GM23338 (cell line): ENCODE results near the gene SYVN1. TPM values are rescaled to one million over a fixed set of nuclear protein-coding genes. Genes with fewer than 3 reads are reported as not detected.

Experiments
- ATAC-seq: fragments of 200-7000 bp; cut with Tn5 transposase; 3 replicates; pipeline ENCODE4 v1.9.1; 2020
- DNase-seq: peaks from one replicate; pipeline ENCODE4 v3.0.0-alpha.2; 2015; ENCODE audit warnings: low spot score
- H2AFZ ChIP-seq: fragments of 200-600 bp; sonication (generic); 2 replicates; pipeline ENCODE4 v1.8.0; 2016; ENCODE audit warnings: antibody characterized with exemption, mild to moderate bottlenecking, moderate library complexity
- H3F3A ChIP-seq: fragments of 200-600 bp; sonication (generic); replicated peaks from 2 replicates; pipeline ENCODE4 v1.8.0; 2017; ENCODE audit warnings: antibody characterized with exemption, mixed run types, low read depth
- H3K27ac ChIP-seq: fragments of 200-600 bp; sonication (generic); 2 replicates; pipeline ENCODE4 v1.6.1; 2016; ENCODE audit warnings: low read depth
- H3K27me3 ChIP-seq: fragments of 200-600 bp; sonication (generic); 2 replicates; pipeline ENCODE4 v1.8.0; 2016; ENCODE audit warnings: mild to moderate bottlenecking, mixed run types, moderate library complexity; ENCODE audit not compliant: insufficient read depth
- H3K36me3 ChIP-seq: fragments of 200-600 bp; sonication (generic); 2 replicates; pipeline ENCODE4 v1.8.0; 2016; ENCODE audit warnings: mild to moderate bottlenecking; ENCODE audit not compliant: insufficient read depth
- H3K4me1 ChIP-seq: fragments of 200-600 bp; sonication (generic); 2 replicates; pipeline ENCODE4 v1.8.0; 2016; ENCODE audit warnings: mild to moderate bottlenecking, moderate library complexity; ENCODE audit not compliant: insufficient read depth
- H3K4me2 ChIP-seq: fragments of 200-600 bp; sonication (generic); 2 replicates; pipeline ENCODE4 v1.7.1; 2017; ENCODE audit warnings: mixed run types
- H3K4me3 ChIP-seq: fragments of 200-600 bp; sonication (generic); 2 replicates; pipeline ENCODE4 v1.6.1; 2016; ENCODE audit warnings: mixed run types
- H3K79me2 ChIP-seq: fragments of 200-600 bp; sonication (generic); replicated peaks from 2 replicates; pipeline ENCODE4 v1.8.0; 2017; ENCODE audit warnings: mild to moderate bottlenecking; ENCODE audit not compliant: insufficient read depth
- H3K9me2 ChIP-seq: fragments of 200-600 bp; sonication (generic); 2 replicates; pipeline ENCODE4 v1.8.0; 2017; ENCODE audit not compliant: insufficient read depth
- H4K20me1 ChIP-seq: fragments of 200-600 bp; sonication (generic); replicated peaks from 2 replicates; pipeline ENCODE4 v1.8.0; 2017; ENCODE audit warnings: mild to moderate bottlenecking; ENCODE audit not compliant: insufficient read depth
- H3K27ac Mint-ChIP-seq: 2 replicates; pipeline ENCODE4 v1.8.0; 2020; ENCODE audit warnings: inconsistent platforms, mild to moderate bottlenecking, moderate library complexity, mixed read lengths
- H3K27me3 Mint-ChIP-seq: 3 replicates; pipeline ENCODE4 v1.8.0; 2022; ENCODE audit warnings: low read depth, mild to moderate bottlenecking, moderate library complexity, mixed read lengths, inconsistent platforms; ENCODE audit not compliant: insufficient read depth, poor library complexity
- H3K36me3 Mint-ChIP-seq: 3 replicates; pipeline ENCODE4 v1.8.0; 2021; ENCODE audit warnings: low read depth, mild to moderate bottlenecking, inconsistent platforms, moderate library complexity, mixed read lengths
- H3K4me1 Mint-ChIP-seq: 3 replicates; pipeline ENCODE4 v1.8.0; 2020; ENCODE audit warnings: mild to moderate bottlenecking, inconsistent platforms, mixed read lengths
- H3K4me3 Mint-ChIP-seq: 3 replicates; pipeline ENCODE4 v1.8.0; 2021; ENCODE audit warnings: moderate library complexity, mild to moderate bottlenecking, inconsistent platforms, mixed read lengths
- H3K9me3 Mint-ChIP-seq: 3 replicates; pipeline ENCODE4 v1.8.0; 2020; ENCODE audit warnings: moderate library complexity, mild to moderate bottlenecking, inconsistent platforms, mixed read lengths
- CREB1 ChIP-seq: fragments of 250-450 bp; sonication (Bioruptor Pico); IDR thresholded peaks from 2 replicates; pipeline ENCODE4 v1.5.0; 2020; ENCODE audit warnings: low read depth, mild to moderate bottlenecking, moderate library complexity
- EZH2 ChIP-seq: fragments of 200-600 bp; sonication (generic); IDR thresholded peaks from one replicate; pipeline ENCODE4 v1.8.0; 2017; ENCODE audit warnings: antibody characterized with exemption, mild to moderate bottlenecking, low read depth; ENCODE audit not compliant: unreplicated experiment
- EZH2phosphoT487 ChIP-seq: fragments of 200-600 bp; sonication (generic); IDR thresholded peaks from one replicate; pipeline ENCODE4 v1.8.1; 2018; ENCODE audit warnings: antibody characterized with exemption; ENCODE audit not compliant: unreplicated experiment
- JUNB ChIP-seq: IDR thresholded peaks from one replicate; pipeline ENCODE4 v1.6.1; 2016; ENCODE audit warnings: antibody characterized with exemption; ENCODE audit not compliant: unreplicated experiment
- ZNF331 ChIP-seq: fragments of 250-450 bp; sonication (Bioruptor Pico); IDR thresholded peaks from 2 replicates; pipeline ENCODE4 v1.5.0; 2020; ENCODE audit warnings: low read depth, mild to moderate bottlenecking, moderate library complexity
- polyA plus RNA-seq: library from polyadenylated mRNA; unstranded; fragments of >200 nt; fragmentation: Nextera tagmentation; extraction: Ambion mirVana; gene quantifications from 2 replicates; pipeline ENCODE4 v1.2.1, GENCODE V29; 2016
- total RNA-seq: library from RNA; depleted of rRNA; stranded (reverse); fragments of >200 nt; shearing (Covaris generic); gene quantifications from 2 replicates; pipeline ENCODE4 v1.2.3, GENCODE V29; 2014
- TF ChIP-seq, protein P1 (sequence below): fragments of 250-450 bp; sonication (Bioruptor Pico); IDR thresholded peaks from 2 replicates; pipeline ENCODE4 v1.5.0; 2020; ENCODE audit warnings: mild to moderate bottlenecking, moderate library complexity
- TF ChIP-seq, protein P2 (sequence below): IDR thresholded peaks from one replicate; pipeline ENCODE4 v1.6.1; 2018; ENCODE audit warnings: antibody characterized with exemption; ENCODE audit not compliant: unreplicated experiment

Gene SYVN1
- total and polyA plus RNA-seq, 2 experiments from 2014 or later = 13.8 to 28.7 TPM

DNA sequence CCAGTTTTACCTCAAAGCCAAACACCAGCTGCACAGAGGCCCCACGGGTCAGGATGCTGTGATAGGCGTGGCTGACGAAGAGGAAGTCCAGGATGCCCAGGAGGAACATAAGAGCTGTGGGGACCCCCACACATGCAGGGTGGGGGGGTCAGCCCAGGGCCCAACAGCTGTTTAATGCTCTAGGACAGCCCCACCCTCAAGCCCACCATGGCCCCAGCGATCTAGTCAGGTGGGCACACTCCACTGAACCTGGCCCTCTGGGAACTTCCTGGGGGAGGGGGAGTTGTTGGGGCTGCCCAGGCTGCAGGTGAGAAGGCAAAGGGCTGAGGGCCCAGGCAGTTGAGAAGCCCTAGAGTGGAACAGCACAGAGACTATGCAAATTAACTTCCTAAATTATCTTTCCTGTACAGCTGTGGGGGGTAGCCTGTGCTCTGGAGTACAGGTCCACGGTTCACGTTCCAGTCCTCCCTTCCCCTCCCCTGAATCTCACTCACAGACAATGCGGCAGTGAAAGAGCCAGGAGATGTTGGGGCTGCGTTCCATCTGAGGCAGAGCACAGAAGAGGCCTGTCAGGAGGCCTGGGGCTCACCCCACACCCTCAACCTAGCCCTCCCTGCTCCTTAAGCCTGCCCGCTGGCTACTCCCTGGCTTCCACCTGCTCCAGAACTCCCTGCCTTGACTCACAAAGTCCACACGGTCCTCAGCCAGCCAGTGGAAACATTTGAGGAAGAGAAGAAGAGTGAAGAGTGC is 1.9 kb downstream of the SYVN1 start:
- Histone ChIP-seq H2AFZ (no peak overlapping the region), H3F3A (peaks cover 12% of the 10 kb centered on the region; the same call in 1 of the 2 replicates), H3K4me2 (peak overlapping the region; percentile 99), H3K4me1 (peaks cover 20% of the 10 kb centered on the region; the same call in 1 of the 2 replicates), H4K20me1 (no peaks in the 10 kb centered on the region), H3K4me3 (no peak overlapping the region), H3K79me2 (peaks cover 19% of the 10 kb centered on the region), H3K27me3 (no peaks in the 10 kb centered on the region), H3K9me2 (no peaks in the 10 kb centered on the region), H3K27ac (no peak overlapping the region), H3K36me3 (peaks cover 1% of the 10 kb centered on the region)
- H3K9me3 Mint-ChIP-seq = no peaks in the 10 kb centered on the region
- H3K4me1 Mint-ChIP-seq = peaks cover 19% of the 10 kb centered on the region
- no peak for DNase-seq
- ATAC-seq = no peak
- peaks cover 18% of the 10 kb centered on the region for H3K27me3 Mint-ChIP-seq
- peak overlapping the region; percentile 97 for H3K4me3 Mint-ChIP-seq
- peaks cover 22% of the 10 kb centered on the region for H3K36me3 Mint-ChIP-seq
- no peak overlapping the region for H3K27ac Mint-ChIP-seq
- TF ChIP-seq, protein P1, sequence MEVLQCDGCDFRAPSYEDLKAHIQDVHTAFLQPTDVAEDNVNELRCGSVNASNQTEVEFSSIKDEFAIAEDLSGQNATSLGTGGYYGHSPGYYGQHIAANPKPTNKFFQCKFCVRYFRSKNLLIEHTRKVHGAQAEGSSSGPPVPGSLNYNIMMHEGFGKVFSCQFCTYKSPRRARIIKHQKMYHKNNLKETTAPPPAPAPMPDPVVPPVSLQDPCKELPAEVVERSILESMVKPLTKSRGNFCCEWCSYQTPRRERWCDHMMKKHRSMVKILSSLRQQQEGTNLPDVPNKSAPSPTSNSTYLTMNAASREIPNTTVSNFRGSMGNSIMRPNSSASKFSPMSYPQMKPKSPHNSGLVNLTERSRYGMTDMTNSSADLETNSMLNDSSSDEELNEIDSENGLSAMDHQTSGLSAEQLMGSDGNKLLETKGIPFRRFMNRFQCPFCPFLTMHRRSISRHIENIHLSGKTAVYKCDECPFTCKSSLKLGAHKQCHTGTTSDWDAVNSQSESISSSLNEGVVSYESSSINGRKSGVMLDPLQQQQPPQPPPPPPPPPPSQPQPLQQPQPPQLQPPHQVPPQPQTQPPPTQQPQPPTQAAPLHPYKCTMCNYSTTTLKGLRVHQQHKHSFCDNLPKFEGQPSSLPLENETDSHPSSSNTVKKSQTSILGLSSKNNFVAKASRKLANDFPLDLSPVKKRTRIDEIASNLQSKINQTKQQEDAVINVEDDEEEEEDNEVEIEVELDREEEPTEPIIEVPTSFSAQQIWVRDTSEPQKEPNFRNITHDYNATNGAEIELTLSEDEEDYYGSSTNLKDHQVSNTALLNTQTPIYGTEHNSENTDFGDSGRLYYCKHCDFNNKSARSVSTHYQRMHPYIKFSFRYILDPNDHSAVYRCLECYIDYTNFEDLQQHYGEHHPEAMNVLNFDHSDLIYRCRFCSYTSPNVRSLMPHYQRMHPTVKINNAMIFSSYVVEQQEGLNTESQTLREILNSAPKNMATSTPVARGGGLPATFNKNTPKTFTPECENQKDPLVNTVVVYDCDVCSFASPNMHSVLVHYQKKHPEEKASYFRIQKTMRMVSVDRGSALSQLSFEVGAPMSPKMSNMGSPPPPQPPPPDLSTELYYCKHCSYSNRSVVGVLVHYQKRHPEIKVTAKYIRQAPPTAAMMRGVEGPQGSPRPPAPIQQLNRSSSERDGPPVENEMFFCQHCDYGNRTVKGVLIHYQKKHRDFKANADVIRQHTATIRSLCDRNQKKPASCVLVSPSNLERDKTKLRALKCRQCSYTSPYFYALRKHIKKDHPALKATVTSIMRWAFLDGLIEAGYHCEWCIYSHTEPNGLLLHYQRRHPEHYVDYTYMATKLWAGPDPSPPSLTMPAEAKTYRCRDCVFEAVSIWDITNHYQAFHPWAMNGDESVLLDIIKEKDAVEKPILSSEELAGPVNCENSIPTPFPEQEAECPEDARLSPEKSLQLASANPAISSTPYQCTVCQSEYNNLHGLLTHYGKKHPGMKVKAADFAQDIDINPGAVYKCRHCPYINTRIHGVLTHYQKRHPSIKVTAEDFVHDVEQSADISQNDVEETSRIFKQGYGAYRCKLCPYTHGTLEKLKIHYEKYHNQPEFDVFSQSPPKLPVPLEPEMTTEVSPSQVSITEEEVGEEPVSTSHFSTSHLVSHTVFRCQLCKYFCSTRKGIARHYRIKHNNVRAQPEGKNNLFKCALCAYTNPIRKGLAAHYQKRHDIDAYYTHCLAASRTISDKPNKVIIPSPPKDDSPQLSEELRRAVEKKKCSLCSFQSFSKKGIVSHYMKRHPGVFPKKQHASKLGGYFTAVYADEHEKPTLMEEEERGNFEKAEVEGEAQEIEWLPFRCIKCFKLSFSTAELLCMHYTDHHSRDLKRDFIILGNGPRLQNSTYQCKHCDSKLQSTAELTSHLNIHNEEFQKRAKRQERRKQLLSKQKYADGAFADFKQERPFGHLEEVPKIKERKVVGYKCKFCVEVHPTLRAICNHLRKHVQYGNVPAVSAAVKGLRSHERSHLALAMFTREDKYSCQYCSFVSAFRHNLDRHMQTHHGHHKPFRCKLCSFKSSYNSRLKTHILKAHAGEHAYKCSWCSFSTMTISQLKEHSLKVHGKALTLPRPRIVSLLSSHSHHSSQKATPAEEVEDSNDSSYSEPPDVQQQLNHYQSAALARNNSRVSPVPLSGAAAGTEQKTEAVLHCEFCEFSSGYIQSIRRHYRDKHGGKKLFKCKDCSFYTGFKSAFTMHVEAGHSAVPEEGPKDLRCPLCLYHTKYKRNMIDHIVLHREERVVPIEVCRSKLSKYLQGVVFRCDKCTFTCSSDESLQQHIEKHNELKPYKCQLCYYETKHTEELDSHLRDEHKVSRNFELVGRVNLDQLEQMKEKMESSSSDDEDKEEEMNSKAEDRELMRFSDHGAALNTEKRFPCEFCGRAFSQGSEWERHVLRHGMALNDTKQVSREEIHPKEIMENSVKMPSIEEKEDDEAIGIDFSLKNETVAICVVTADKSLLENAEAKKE = no peak
- no peak for TF ChIP-seq CREB1 (CRISPR knock-in tag)
- no peak for TF ChIP-seq ZNF331 (CRISPR knock-in tag)
- no peak for TF ChIP-seq JUNB

DNA sequence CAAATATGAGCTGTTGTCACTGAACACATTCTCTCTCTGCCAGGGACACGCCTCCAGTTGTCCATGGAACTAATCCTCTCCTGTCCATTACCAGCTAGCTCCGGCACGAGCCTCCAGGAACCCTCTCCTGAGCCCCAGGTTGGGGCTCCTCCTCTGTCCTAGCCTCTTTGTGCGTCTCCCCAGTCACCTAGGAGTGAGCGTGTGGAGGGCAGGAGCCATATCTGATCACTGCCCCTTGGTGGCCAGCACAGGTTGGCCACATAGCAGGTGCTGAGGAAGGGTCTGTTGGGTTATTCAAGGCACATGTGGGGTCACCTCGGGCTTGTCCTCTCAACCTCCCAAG is 2.5 kb downstream of the SYVN1 start:
- Histone ChIP-seq H3K9me2 (no peaks in the 10 kb centered on the region), H4K20me1 (no peaks in the 10 kb centered on the region), H3K79me2 (peaks cover 19% of the 10 kb centered on the region), H3K4me1 (peaks cover 20% of the 10 kb centered on the region; the same call in 1 of the 2 replicates), H3F3A (peaks cover 14% of the 10 kb centered on the region; the same call in 1 of the 2 replicates), H2AFZ (no peak overlapping the region), H3K36me3 (peaks cover 6% of the 10 kb centered on the region), H3K27ac (no peak overlapping the region), H3K4me3 (no peak overlapping the region), H3K27me3 (no peaks in the 10 kb centered on the region), H3K4me2 (no peak overlapping the region)
- Mint-ChIP-seq H3K27ac (no peak overlapping the region), H3K4me1 (peaks cover 19% of the 10 kb centered on the region), H3K4me3 (no peak overlapping the region), H3K9me3 (no peaks in the 10 kb centered on the region), H3K36me3 (peaks cover 28% of the 10 kb centered on the region), H3K27me3 (peaks cover 19% of the 10 kb centered on the region)
- no peak for DNase-seq
- ATAC-seq = no peak
- TF ChIP-seq JUNB (no peak), EZH2phosphoT487 (no peak), EZH2 (no peak), ZNF331 (CRISPR knock-in tag) (no peak)
- TF ChIP-seq, protein P2, sequence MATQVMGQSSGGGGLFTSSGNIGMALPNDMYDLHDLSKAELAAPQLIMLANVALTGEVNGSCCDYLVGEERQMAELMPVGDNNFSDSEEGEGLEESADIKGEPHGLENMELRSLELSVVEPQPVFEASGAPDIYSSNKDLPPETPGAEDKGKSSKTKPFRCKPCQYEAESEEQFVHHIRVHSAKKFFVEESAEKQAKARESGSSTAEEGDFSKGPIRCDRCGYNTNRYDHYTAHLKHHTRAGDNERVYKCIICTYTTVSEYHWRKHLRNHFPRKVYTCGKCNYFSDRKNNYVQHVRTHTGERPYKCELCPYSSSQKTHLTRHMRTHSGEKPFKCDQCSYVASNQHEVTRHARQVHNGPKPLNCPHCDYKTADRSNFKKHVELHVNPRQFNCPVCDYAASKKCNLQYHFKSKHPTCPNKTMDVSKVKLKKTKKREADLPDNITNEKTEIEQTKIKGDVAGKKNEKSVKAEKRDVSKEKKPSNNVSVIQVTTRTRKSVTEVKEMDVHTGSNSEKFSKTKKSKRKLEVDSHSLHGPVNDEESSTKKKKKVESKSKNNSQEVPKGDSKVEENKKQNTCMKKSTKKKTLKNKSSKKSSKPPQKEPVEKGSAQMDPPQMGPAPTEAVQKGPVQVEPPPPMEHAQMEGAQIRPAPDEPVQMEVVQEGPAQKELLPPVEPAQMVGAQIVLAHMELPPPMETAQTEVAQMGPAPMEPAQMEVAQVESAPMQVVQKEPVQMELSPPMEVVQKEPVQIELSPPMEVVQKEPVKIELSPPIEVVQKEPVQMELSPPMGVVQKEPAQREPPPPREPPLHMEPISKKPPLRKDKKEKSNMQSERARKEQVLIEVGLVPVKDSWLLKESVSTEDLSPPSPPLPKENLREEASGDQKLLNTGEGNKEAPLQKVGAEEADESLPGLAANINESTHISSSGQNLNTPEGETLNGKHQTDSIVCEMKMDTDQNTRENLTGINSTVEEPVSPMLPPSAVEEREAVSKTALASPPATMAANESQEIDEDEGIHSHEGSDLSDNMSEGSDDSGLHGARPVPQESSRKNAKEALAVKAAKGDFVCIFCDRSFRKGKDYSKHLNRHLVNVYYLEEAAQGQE = no peak
